ENCODE measurements around the gene SLC24A3.

Gene SLC24A3

DNA sequence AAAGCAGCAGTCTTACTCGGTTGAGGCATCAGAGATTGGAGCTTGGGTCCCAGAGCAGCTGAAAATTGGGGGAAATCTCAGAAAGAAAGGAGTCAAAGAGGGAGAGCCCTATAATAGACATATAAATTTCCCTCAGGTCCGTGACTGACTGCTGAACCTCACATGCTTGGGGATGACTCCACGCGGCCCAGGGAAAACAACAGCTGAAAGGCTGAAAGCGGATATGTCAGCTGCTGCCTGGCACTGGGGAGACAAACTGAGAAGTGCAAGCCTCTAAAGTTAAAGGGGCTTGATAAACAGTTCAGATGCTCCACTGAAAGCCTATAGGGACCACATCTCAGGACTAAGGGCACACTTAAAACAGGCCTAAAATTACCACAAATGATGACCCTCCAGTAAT lies 289.7 kb downstream of the SLC24A3 start:
- DNase-seq (ENCODE audit: low read depth in 2 of 2), result no peak

DNA sequence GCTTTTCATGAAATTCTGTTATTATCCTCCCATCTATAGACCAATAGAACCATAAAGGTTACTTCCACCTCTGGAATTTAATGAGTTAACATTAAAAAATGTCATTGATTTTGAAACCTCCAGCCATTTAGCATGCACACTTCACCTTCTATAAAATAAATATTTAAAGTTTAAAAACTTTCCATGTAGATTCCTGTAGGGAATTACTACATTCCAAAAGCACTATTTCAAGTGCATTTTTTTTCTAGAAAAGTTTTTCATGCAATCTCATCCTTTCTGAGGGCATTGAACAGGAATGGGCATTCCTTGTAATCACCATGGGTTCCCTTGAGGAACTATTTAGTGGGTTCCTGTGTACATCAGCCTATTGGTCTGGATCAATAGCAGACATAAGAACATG lies 291.8 kb downstream of the SLC24A3 start:
- DNase-seq (ENCODE audit: low read depth in 2 of 2), result no peak

DNA sequence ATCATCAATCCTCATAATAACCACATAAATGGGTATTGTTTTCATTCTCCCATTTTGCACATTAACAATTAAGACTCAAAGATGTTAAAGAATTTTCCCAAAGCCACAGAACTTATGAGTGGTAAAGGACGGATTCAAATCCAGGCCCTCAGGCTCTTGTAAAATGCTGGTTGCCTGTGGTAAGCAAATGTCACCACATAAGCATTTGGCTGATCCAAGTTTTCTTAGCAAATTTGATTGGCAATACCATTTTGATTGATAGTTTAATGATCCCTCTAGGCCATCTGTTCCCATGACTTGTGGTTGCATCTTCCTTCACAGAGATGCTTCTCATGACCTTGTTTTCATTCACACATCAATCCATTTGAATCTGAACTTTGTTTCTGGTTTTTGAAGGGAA lies 293.6 kb downstream of the SLC24A3 start:
- DNase-seq (ENCODE audit: low read depth in 2 of 2), result no peak

DNA sequence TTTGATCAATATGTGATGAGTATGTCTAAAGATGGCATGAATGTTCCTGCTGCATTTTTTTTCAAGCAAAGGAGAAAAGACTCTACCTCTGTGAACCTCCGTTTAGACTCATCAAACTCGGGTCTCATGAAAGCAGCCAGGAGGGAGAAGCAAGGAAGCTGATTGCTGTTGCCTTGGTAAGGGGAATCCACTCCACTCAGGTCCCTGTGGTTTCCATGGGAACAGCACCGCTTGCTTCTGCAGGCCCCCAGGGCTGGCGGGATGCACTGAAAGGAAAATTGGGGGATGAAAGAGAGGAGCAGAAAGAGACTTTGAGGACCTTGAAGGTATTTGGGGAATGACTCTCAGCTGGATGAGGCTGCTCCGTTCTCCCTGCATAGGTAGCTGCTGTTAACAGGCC lies 296.0 kb downstream of the SLC24A3 start:
- no peak for DNase-seq (ENCODE audit: low read depth in 2 of 2)

DNA sequence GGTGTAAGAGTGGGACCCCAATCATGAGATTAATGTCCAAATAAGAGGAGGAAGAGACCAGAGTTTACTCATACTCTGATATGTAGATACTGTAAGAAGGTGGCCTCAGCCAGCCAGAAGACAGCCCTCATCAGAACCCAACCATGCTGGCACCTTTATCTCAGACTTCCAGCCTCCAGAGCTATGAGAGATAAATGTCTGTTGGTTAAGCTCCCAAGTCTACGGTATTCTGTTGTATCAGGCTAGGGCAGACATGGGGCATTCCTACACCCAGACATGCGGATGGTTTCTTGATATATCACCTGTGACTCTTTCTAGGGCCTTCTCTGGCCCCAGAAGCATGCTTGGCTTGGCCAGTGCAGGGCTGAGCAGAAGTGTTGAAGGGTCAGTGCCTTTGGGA lies 298.2 kb downstream of the SLC24A3 start:
- DNase-seq (ENCODE audit: low read depth in 2 of 2), result no peak

DNA sequence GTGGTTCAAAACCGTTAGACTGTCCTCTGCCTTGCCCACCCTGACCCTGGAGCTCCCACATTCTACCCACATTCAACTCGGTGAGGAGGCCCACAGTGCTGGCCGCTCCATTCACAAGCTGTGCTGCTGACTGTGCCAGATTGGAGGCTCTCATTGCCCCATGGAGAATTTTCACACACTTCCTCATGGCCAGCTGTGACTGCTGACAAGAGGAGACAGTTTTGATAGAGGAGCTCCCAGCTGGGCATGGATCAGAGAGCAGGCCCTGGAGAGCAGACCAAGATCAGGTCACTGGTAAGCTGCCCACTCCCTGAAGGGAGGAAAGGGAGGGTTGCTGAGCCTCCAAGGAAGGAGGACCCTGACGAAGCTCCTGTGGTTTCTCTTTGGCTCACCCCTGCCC lies 299.5 kb downstream of the SLC24A3 start:
- no peak for DNase-seq (ENCODE audit: low read depth in 2 of 2)

DNA sequence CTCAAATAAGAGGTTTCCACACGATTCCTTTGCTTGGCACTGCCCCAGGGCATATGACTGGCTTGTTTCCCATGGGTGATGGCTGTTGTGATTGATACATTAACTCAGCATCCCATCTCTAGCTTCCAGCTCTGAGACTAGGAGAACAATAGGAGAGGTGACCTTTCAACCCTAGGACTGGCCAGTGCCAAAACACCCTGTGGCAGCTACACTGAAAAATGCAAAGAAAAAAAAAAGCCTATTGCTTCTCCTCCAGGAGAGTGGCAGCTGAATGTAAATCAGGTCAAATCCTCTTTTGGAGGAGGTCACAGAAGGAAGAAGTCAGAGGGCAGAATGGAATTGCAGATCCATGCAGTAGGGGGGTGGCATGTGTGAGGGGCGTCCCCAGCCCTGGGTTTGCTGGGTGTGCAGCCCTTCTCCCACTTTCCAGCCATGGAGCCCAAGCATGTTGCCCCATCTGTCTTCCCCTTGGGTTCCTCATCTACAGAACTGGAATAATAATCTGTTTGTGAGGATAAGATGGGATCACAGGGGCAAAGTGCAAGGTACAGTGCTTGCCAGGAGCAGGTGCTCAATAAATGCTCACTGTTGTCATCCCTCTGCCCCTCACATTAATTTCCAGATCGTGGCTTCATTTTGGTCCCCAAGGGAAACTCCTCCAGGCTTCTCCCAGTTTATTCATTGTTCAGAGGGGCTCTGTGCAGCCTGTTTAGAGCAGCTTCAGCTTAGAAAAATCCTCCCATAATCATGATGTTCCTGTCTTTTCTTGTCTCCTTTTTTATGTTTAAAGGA lies 300.6 kb downstream of the SLC24A3 start:
- no peak for DNase-seq (ENCODE audit: low read depth in 2 of 2)

DNA sequence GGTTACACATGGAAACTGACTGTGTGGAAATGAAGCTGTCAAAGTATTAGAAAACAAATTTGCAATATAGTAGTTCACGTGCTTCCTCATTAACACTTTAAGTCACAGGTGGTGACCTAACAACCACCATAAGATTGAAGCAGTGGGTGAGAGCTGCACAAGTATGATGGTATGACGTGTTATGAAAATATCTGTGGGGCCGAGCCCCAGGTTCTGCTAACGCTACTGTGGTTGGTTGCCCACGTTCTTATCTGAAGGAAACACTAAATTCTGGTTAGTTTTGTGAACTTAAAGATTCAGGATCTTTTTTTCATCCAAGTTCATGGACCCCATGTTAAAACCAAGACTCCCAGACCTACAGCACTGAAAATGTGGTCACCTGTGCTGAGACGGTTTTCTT lies 302.6 kb downstream of the SLC24A3 start:
- no peak for DNase-seq (ENCODE audit: low read depth in 2 of 2)

DNA sequence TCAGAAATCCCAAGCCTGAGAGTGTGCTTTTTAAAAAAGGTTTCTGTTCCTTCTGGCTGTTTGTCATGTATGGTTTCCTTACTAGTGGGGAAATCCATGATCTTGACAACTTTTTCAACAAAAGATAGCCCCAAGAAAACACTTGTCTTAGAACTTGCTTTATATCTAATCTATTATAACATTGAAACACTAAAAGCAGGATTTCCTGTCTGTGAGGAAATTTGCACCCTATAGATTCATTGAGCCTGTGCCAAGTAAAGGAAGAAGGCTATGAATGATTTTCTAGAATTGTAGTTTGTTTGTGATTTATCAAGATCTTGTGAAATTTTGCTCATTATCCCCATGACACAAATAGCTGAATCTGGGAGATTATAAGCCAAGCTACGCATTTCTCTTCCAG lies 307.0 kb downstream of the SLC24A3 start:
- DNase-seq (ENCODE audit: low read depth in 2 of 2), result no peak

DNA sequence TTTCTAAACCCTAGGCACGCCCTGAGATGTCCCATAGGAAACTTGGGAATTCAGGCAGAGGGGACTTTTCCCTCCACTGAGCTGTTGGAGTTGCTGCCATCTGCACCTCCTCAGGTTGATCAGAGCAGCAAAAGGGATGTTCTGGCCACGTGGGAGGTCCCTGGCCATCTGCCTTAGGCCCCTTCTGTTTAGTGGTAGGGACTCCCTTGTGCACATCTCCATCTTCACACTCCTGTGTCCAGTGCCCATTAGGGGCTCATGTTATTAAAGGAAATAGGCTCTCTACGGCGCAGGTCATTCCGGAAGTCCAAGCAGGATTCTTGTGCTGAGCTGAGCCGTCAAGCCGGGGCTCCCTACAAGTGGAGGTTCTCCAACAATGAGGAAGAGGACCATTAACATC lies 307.8 kb downstream of the SLC24A3 start:
- DNase-seq (ENCODE audit: low read depth in 2 of 2), result no peak

DNA sequence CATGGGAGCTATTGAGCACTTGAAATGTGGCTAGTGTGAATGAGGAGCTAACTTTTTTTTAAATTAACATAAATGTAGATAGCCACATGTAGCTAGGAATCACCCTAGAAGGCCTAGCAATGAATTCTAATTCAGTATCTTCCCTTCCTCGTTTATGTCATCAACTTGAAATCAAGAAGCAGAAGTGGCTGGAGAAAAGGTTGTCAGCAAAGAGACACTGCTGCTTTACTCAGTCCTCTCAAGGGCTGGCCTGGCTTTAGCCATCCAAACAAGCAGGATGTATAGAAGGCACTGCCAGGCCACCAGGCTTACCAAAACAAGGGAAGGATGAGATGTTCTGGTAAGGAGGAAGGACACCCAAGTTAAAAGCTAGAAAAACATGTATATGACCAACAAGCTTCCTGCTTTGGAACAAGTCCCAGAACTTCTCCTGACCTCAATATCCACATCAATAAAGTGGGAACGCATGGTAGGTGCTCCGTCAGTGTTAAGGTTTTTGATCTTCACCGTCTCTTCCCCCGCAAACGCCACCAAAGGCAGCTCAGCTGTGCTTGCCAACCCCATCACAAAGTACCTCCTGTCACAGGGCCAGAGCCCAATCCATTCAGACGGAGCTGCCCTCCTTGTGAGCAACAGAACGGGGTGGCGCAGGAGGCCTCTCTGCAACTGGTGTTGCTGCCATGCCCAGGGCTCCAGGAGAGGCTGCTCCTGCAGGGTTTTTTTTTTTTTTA lies 309.8 kb downstream of the SLC24A3 start:
- DNase-seq (ENCODE audit: low read depth in 2 of 2), result no peak

DNA sequence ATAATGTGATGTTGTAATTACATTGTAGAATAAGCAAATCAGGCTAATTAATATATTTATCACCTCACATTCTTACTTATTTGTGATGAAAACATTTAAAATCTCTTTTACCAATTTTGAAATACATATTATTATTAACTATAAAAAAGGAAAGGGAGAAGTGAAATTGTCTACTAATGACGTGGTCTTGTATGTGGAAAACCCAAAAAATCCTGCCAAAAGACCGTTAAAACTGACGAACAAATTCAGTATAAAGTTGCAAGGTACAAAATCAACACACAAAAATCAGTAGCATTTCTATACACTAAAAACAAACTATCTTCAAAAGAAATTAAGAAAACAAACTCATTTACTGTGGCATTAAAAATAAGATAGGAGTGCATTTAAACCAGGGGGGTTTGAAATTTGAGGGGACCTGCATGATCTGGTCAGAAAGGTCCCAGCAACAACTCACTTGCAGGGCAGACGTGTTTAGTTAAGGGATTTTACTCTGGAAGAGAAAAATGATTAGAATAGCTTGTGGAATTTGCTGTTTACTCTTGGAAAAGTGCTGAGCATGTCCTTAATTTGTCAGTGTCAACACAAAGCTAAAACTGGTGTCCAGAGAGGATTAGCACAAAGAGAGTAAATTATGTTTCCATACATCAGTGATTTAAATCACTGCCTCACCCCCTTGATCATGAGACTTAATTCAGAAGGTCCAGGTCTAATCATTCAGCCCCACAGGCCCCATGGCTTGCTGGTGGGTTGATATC lies 310.6 kb downstream of the SLC24A3 start:
- no peak for DNase-seq (ENCODE audit: low read depth in 2 of 2)

DNA sequence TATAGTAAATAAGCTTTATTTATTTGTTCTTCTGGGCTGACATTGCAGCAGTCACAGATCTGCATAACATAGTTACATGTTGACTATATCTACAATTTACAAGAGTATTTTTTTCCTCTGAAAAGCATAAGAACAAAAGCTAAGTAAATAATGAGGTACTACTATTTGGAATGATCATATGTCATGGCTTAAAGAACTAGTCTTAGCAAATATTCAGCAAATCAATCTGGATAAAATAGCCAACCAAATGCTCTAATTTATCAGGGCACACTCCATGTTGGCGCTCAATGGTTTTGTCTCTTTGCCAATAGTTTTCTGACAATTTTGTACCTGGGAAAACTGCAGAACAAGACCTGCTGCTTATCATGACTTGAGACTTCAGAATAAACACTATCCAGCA lies 312.2 kb downstream of the SLC24A3 start:
- DNase-seq (ENCODE audit: low read depth in 2 of 2), result no peak

DNA sequence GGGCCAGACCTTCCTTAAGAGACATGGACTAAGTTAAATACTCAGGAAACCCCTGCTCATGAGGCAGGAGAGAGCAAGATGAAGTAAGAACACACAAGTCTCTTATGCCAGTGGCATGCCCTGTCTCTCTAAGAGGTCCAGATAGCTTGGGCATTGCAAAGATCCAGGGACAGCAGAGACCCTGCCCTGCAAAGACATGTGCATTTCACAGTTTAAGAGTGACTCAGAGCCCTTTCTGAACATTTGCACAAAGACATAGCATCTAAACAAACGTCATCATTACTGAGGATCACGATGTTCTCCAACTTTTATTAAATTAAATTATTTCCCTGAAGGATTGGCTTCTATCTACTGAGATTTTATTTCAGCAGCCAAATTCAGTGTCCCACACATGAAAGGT lies 315.1 kb downstream of the SLC24A3 start:
- no peak for DNase-seq (ENCODE audit: low read depth in 2 of 2)

DNA sequence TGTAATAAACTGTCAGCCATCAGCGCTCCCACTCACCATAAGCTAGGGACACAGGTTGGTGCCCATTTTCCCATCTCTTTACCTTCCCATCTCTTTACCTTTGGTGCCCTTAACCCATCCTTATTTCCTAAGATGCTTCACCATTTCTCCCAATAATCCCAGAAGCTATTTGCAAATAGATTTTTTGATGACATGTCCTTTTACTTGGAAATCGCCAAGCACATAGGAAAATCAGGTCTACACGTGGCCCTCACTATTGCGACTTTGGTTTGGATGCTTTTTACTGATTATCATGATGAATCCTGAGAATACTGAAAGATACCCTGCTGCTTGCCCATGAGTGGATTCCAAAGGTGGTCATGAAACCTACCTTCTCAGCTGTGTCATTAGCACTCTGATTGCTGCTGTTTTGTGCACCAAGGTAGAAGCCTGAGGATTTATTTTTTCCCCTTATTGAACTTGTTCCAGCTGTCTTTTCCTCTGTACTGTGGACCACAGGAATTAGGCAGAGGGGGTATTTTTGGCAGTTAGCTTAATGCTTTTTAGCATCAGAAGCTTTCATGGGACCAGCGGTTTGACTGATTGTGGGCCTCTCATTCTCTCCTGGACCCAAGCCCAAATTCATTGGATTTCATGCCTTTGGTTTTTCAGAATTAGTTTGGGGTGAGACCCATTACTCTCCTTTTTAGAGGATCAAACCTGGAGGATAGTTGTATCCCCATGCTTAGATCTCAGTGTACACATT lies 316.0 kb downstream of the SLC24A3 start:
- no peak for DNase-seq (ENCODE audit: low read depth in 2 of 2)

DNA sequence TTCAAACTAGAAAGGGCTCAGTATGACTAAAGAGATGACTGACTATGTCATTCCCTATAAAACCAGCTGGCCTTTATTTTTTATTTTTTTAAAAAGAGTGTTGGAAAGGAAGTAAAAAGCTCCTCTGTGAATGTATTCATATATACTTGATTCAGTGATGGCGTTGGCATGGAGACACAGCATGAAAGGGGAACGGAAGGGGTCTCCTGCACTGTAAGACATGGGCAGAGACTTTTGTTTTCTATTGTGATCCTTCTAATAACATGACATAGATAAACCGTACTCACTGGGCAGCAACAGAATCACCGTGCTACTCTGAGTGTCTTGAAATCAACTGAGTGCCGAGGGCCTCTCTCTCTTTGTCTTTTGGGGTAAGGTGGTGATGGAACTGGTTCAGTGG lies 317.6 kb downstream of the SLC24A3 start:
- DNase-seq (ENCODE audit: low read depth in 2 of 2), result no peak

DNA sequence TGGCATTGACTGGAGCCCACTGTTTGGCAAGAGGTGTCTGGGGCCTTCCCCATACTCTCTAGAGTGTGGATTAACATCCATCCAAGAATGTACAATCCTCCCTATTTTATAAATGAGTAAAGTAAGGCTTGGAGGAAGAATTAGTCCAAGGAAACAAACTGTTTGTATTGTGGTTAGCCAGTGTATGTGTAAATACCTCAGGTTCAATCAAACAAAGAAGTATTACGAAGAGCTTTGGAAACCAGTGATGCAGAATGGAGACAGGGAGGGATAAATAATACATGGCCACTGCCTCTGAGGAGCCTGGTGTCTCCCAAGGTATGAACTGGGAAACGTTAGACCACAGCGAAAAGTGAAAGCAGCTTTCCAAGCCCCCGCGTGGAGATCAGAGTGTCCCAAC lies 319.0 kb downstream of the SLC24A3 start:
- no peak for DNase-seq (ENCODE audit: low read depth in 2 of 2)

DNA sequence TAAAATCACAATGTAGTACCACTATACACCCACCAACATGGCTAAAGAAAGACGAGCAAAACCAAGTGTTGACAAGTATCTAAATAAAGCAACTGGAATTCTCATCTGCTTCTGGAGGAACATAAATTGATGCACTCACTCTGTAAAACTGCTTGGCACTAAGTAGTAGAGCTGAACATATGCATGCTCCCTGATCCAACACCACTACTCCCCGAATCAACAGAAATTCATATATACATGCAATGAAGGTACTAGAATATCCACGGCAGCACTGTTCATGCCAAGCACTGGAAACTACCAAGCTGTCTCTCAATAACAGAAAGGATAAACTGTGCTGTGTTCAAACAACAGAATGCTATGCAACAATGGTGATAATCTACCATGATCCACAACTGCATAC lies 326.1 kb downstream of the SLC24A3 start:
- no peak for DNase-seq (ENCODE audit: low read depth in 2 of 2)

DNA sequence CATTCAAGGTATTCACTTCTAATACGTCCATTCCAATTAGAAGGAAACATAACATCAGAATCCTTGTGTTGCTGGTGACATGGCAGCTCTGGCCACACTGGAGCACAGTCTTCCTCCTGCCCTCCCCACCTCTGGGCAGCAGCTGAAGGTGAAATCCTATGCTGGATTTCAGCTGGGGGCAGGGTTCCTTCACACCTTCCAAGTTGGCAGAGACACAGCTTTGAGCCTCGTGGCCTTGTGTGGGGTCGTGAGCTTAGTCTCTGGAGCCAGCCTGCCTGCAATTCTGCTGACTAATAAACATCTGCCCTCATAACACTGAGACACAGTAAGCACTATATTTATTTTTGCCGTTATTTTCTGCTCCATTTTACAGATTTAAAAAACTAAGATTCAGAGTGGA lies 326.7 kb downstream of the SLC24A3 start:
- DNase-seq (ENCODE audit: low read depth in 2 of 2), result no peak

DNA sequence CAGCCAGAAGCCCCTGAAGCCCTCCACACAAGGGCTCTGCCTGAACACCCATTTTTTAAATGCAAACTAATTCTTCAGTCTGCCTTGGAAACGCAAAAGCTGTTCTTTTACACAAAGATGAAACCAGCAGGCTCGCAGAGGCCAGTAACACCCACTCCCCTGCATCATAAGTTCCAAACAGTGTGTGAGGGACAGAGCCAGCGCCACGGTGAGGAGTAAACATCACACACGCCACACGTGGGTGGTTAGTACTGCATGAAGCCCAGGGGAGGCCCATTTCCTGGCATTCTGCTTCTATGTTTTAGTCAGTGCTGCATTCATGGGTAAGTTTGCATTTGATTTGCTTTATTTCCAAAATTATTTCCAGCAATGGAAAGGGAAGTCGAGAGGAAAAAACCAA lies 327.9 kb downstream of the SLC24A3 start:
- peak; percentile 39 to 47 for DNase-seq (ENCODE audit: low read depth in 2 of 2)

DNA sequence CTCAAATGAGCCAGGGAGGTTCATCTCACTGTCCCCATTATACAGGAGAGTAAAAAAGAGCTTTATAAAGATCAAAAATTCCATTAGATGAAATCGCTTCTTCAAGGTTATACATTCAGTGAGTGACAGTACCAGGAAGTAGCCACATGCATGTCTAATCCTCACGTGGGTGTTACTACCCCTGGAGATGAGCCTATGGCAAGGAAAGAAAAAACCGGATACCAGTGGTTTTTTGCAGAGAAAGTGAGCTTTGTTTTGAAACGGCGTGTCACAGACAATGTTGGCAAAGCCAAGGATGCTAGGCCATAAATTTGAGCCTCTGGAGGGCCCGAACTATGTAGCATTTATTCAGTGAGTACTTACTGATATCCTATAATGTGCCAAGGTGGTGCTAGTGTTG lies 330.7 kb downstream of the SLC24A3 start:
- DNase-seq (ENCODE audit: low read depth in 2 of 2), result no peak

DNA sequence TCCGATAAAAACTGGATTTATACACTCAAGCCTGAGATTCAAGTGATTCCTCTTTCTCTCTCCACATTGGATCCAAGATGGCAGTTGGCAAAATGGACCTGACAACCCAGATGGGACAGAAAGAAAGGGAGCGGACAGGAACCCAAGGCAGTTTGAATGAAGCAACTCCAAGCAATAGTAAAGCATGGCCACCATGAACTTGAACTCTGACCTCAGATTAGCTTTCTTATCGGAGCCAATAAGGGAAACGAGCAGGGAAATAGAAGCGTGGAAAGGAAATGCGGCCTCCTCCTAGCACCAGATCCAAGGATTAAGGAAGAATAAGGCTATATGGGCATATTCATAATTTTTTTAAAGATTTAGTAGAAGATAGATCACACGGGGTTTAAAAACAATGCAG lies 332.2 kb downstream of the SLC24A3 start:
- DNase-seq (ENCODE audit: low read depth in 2 of 2), result no peak

All from stimulated activated CD4-positive, alpha-beta T cell treated with anti-CD3 and anti-CD28 coated beads, Interleukin-15, amount 100 ng/mL, for 48 hours (primary cell).